ENCODE data around the gene FAM236C.
"Not testable (repeated sequence)": the region's sequence is repeated elsewhere in the genome, so short reads cannot be mapped to it uniquely, and the experiment has no call there.

GRCh38 chrX:72936455-72936854 is 24.0 kb downstream of the FAM236C start:
- not testable (repeated sequence) for TF ChIP-seq CTCF, POLR2A (IDR thresholded peaks at IDR 0.05)

Data from upper lobe of left lung (tissue), 4 donors.